Left forelimb (tissue), 1 donor: ENCODE results near the gene USP22.
"Not testable (repeated sequence)": the region's sequence is repeated elsewhere in the genome, so short reads cannot be mapped to it uniquely, and the experiment has no call there.

Source experiments
- DNase-seq: peaks from one replicate; pipeline ENCODE4 v3.0.0-alpha.2; 2018; ENCODE audit warnings: low spot score

USP22 gene

DNA sequence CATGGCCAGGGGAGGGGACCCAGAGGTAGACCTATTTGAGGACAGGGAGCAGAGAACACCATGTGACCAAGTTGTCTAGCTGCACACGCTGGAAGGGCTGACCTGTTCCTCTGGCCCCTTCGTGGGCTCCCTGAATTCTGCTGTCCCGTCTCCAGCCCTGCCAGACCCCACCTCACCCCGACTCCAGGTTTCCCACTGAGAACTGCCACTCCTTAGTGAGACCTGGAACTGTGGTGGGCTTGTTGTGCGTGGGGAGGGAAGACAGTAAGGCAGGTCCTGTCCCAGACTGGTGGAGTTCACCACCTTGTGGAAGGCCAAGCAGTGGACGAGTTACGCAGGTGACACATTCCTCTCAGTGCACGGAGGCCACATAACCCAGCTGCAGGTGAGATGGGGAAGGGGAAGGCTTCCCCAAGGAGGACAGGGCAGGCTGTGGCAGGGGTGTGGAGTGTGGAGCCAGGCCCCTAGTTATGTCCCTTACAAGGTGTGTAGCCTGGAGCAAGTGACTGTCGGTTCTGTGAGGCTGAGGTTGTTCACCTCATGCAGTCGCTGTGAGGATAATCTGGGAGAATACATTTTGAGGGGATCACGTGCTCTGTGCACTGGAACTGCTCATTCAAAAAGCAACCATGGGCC lies 54.7 kb downstream of the USP22 start:
- peak; percentile 58 for DNase-seq

DNA sequence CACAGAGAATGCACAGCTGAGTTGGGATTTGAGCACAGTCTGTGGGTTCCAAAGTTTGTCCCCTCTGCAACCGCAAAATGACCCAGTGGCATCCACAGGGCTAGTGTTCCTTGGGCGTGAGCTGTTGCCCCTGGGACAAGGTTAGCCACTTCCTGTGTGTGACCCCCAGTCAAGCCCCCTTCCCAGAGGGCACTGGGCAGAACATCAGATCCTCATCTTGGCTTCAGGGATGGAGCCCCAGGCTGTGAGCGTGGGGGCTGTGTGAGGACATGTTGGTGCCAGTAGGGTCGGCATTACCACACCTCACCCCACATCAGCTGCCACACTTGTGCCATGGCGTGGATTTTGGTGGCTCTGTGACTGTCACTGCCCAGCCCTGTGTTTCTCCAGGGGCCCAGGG lies 55.3 kb downstream of the USP22 start:
- DNase-seq: peak; percentile 53

DNA sequence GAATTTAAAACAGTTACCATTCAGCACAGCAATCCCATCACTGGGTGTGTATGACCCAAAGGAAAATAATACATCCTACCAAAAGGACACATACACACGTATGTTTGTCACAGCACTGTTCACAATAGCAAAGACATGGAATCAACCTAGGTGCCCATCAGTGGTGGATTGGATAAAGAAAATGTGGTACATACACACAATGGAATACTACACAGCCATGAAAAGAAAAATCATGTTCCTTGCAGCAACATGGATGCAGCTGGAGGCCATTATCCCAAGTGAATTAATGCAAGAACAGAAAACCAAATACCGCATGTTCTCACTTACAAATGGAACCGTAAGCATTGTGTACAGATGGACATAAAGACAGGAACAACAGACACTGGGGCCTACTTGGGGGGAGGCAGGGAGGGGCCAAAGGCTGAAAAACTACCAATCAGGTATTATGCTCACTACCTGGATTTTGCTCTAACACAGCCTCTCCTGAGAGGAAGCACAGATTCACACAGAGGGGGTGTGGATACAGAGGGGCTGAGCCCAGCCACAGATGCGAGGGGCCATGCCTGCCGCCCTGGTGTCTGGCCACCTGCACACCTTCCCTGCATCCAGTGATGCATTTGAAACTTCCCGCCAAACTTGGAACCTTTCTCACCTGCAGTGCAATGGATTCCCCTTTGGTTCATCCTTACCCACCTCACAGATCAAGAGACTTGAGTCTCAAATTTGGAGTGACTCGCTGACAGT lies 55.9 kb downstream of the USP22 start:
- DNase-seq: peak; percentile 37

- DNase-seq: peak; percentile 46
Measured at GRCh38 chr17:20983359-20983637, 59.5 kb downstream of the USP22 start.

- peak; percentile 28 for DNase-seq
Measured at GRCh38 chr17:20982589-20983358, 60.0 kb downstream of the USP22 start.

DNA sequence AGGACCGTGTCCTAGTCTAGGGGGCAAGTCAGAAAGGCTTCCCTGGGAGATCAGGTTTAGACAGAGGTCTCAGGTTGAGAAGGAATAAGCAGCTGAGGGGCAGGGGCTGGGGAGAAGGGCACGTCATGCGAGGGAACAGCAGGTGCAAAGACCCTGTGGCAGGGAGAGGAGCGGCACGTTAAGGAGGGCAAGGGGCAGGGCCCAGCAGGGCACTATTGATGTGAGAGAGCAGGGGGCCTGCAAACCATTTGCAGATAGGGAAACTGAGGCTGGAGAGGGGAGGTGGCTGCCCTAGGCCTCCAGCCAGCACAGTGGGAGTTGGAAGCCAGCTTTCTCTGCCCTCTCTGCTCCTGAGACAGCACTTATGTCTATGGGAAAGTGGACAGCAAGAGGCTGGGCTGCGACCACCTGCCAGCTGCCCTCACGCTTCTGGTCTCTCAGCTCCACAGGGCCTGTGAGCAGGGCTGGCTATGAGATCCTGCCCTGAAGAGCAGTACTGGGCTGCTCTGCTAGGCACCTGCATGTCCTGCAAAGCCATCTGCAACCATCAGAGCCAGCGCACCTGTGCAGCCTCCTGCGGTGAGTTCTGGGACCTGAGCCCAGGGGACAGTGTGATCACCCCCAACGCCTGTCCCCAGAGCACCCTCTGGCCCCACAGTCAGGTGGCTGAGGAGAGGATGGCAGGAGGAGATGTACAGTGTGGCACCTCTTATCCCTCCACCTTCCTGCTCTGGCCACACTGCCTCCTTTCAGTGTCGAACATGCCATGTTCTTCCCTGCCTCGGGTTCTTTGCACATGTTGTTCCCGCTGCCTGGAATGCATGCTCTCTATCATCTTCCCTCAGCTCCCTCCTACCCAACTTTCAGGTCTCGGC lies 61.5 kb downstream of the USP22 start:
- peak; percentile 44 for DNase-seq

DNA sequence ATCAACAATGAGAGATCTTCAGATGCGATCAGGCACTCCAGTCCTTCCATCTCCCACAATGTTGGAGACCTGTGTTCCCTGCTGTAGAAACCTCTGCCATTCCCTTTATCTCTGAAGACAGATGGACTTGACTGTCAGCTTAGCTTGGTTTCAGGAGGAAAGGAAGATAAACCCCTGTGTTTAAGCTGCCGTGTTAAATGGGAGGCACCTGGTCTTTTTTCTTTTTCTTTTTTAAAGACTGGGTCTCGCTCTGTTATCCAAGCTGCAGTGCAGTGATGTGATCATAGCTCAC lies 63.1 kb downstream of the USP22 start:
- DNase-seq: no peak

DNA sequence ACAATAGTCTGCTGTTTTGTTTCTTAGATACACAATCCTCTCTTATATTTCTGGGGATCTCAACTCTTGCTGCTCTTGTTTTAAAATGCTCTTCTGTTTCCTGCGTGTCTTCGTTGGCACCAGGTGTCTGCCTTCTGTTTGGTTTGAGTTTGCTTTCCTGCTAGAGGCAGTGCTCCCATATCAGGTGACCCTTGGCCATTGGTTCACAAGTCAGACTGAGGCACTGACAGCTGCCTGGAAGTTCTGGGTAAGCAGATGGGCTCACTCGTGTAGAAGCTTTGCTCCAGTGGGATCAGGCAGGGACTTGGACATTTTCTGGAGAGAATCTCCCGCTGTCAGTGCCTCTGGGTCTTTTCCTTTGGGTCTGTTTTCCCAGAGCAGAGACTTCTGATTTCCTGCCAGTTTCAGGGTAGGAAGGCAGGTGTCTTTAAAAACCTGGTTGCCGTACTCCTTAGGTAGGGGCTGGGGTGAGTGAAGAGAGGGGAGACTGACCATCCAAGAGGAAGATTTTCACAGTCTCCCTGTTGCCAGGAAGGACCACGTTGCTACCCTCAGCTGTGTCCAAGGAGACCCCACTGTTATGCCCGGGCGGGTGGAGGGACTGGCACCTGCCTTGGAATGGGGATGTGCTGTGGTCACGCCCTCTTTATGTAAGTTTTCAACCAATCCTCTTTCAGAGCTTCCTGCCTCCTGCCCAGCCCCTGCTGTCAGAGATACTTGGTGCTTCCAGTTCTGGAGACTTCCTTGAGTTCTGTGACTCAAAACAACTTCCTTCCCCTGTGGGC lies 63.6 kb downstream of the USP22 start:
- peak; percentile 53 for DNase-seq

DNA sequence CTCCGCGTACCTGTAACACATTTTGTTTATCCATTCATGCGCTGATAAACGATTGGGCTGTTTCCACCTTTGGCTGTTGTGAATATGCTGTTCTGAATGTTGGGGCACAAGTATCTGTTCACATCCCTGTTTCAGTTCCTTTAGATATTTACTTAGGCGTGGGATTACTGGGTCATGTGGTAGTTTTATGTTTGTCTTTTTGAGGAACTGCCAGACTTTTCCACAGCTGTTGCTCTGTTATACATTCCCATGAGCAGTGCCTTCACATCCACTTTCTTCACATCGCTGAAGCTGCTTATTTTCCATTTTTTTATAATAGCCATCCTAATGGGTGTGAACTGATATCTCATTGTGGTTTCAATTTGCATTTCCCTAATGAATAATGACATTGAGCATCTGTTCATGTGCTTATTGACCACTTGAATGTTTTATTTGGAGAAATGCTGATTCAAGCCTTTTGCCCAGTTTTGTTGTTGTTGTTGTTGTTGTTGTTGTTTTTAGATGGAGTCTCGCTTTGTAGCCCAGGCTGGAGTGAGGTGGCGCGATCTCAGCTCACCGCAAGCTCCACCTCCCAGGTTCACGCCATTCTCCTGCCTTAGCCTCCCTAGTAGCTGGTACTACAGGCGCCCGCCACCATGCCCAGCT lies 65.1 kb downstream of the USP22 start:
- DNase-seq: not testable (repeated sequence)

GRCh38 chr17:20975566-20975965 lies 67.2 kb downstream of the USP22 start:
- DNase-seq: no peak

DNA sequence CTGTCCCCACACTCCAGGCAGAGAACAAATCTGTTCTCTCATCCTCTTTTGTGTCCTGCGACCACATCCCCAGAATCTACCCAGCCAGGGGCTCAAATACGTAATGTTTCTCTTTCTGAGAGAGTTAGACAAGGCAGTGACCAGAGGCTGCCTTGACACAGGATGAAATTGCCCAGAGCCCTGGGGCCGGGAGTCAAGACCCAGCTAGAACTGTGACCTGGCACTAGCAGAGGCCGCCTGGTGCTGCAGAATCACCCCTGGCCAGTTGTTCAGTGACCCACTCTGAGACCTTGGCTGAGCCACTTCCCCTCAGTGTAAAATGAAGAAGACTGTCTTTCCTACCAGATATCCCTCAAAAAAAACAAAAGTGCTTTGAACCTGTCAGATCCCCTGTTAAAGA lies 72.5 kb downstream of the USP22 start:
- no peak for DNase-seq

GRCh38 chr17:20968913-20969616 lies 73.7 kb downstream of the USP22 start:
- no peak for DNase-seq

DNA sequence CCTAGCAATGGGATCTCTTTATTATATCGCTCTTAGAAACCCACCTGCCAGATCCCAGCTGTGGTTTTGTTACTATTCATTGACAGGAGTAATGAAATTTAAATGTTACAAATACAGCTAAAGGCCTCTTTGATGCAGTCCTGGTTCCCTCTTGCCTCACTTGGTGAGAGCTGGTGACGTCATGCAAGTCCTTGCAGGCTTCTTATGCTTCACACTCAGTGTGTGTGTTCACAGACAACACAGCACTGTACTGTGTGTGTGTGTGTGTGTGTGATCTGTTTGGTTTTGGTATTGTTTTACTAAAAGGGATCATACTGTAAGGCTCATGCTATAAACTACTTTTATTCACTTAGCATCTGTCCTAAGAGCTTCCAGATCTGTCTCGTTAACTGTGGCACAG lies 75.0 kb downstream of the USP22 start:
- no peak for DNase-seq

DNA sequence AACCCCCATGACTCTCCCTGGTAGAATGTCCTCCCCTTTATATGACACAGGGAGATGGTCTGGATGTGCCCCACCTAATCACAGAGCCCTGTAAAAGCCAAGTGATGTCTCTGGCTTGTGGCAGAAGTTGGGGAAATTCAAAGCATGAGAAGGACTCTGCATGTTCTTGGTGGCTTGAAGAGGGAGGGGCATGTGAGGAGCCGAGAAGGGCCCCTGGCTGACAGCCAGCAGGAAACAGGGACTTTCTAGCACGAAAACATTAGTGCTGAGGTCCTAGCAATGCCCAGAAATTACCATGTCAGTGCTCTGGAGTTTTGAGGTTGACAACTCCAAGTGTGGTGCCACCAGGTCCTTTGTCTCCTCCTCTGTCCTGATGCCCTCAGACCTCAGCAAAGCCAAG lies 75.9 kb downstream of the USP22 start:
- no peak for DNase-seq

DNA sequence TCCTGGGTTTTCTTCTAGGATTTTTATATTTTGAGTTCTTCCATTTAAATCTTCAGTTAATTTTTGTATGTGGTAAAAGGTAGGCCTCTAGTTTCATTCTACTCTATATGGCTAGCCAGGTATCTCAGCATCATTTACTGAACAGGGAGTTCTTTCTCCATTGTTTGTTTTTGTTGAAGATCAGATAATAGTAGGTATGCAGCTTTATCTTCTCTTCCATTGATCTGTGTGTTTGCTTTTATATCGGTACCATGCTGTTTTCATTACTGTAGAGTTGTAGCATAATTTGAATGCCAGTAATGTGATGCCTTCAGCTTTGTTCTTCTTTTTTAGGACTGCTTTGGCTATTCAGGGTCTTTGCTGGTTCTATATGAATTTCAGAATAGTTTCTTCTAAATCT lies 77.3 kb downstream of the USP22 start:
- DNase-seq: no peak

GRCh38 chr17:20961586-20961985 lies 81.2 kb downstream of the USP22 start:
- DNase-seq: no peak

- no peak for DNase-seq
Measured at GRCh38 chr17:20960871-20961270, 81.9 kb downstream of the USP22 start.

DNA sequence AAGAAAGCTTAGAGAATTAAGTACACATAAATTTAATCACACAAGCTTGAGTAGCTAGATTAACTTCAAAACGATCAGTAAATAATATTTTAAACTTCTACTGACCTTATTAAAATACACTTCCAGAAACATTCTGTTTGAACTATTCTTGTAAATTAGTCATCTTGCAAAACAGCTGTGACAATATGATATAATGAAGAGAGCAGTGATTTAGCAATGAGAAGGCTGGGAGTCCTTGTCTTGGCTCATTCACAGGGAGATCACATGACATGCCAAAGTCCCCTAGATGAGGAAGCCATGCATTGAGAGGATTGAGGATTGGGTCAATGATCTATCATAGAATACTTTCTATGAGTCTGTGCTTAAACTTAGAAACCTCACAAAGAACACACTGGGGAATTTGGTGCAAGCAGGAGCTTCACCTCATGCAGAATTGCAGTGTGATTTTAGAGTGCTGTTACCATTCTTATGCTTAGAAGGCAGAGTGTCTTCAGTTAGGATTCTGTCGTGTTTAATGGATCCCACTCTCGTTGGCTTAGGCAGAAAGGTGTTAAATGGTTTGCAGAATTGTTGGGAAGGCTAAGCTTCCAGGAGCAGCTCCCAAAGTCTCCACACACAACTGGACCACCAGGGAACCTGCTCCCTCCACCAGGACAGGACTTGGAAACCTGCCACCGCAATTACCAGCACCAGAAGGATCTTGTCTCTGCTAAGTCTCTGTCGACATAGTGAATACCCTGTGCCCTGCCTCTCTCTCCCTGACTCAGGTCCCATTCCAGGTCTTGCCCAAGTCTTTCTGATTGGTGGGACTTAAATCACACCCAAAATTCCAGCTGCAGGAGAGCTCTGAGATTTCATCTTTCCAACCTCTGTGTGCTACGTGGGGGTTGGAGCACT lies 87.1 kb downstream of the USP22 start:
- DNase-seq: no peak

GRCh38 chr17:20954794-20955193 lies 88.0 kb downstream of the USP22 start:
- DNase-seq: no peak

GRCh38 chr17:20952183-20952582 lies 90.6 kb downstream of the USP22 start:
- no peak for DNase-seq
